ENCODE measurements around the gene ANKS1B.
"Not testable (repeated sequence)": the region's sequence is repeated elsewhere in the genome, so short reads cannot be mapped to it uniquely, and the experiment has no call there.

The ANKS1B gene

GRCh38 chr12:99859126-99859525, 125.6 kb downstream of the ANKS1B start:
- no peak for DNase-seq

- no peak for DNase-seq
Observed at GRCh38 chr12:99852666-99853065, 132.1 kb downstream of the ANKS1B start.

GRCh38 chr12:99847936-99848335, 136.8 kb downstream of the ANKS1B start:
- no peak for DNase-seq

GRCh38 chr12:99834710-99835109, 150.0 kb downstream of the ANKS1B start:
- DNase-seq: no peak

- no peak for DNase-seq
Observed at GRCh38 chr12:99833397-99833796, 151.3 kb downstream of the ANKS1B start.

- no peak for DNase-seq
Observed at GRCh38 chr12:99824900-99825542, 159.7 kb downstream of the ANKS1B start.

- DNase-seq: no peak
Observed at GRCh38 chr12:99822273-99822672, 162.5 kb downstream of the ANKS1B start.

GRCh38 chr12:99810718-99811593, 173.8 kb downstream of the ANKS1B start:
- DNase-seq: no peak

- no peak for DNase-seq
Observed at GRCh38 chr12:99809909-99810308, 174.8 kb downstream of the ANKS1B start.

GRCh38 chr12:99806304-99806703, 178.4 kb downstream of the ANKS1B start:
- DNase-seq: no peak

- DNase-seq: no peak
Observed at GRCh38 chr12:99804715-99805114, 180.0 kb downstream of the ANKS1B start.

GRCh38 chr12:99800605-99801004, 184.1 kb downstream of the ANKS1B start:
- no peak for DNase-seq

- DNase-seq: not testable (repeated sequence)
Observed at GRCh38 chr12:99797931-99798330, 186.8 kb downstream of the ANKS1B start.

GRCh38 chr12:99783421-99783820, 201.3 kb downstream of the ANKS1B start:
- no peak for DNase-seq

- DNase-seq: no peak
Observed at GRCh38 chr12:99772274-99772673, 212.5 kb downstream of the ANKS1B start.

GRCh38 chr12:99771659-99772058, 213.1 kb downstream of the ANKS1B start:
- DNase-seq: no peak

- DNase-seq: no peak
Observed at GRCh38 chr12:99769396-99769980, 215.2 kb downstream of the ANKS1B start.

GRCh38 chr12:99768758-99769157, 216.0 kb downstream of the ANKS1B start:
- DNase-seq: no peak

GRCh38 chr12:99767809-99768208, 216.9 kb downstream of the ANKS1B start:
- no peak for DNase-seq

- DNase-seq: no peak
Observed at GRCh38 chr12:99766408-99766807, 218.3 kb downstream of the ANKS1B start.

GRCh38 chr12:99765469-99766114, 219.1 kb downstream of the ANKS1B start:
- no peak for DNase-seq

GRCh38 chr12:99759444-99759843, 225.3 kb downstream of the ANKS1B start:
- DNase-seq: no peak

- no peak for DNase-seq
Observed at GRCh38 chr12:99758997-99759396, 225.7 kb downstream of the ANKS1B start.
